ENCODE data around the gene GABBR2. TPM values are rescaled to one million over a fixed set of nuclear protein-coding genes. Genes with fewer than 3 reads are reported as not detected.

The GABBR2 gene
- total RNA-seq, 2 experiments from 2014 or later: not detected

DNA sequence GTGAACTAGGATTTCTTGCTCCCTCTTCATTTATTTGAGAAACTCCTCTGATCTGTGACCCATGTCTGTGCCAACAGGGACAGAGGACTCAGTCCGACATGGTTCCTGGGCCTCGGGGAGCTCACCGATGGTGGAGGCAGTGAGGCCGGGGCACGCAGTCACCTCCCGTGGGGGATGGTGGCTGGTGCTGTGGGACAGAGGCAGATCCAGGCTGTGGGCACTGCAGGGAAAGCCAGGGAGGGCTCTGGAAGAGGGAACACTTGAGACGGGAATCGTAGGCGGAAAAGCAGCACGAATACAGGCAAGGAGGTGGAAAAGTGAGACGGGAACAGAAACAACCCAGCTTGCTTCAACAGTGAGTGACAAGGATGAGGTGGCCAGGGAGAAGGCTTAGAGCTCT lies 127.8 kb downstream of the GABBR2 start:
- H3K4me3 Mint-ChIP-seq: no peak overlapping the region
- ChIA-PET CTCF (no interaction called here), POLR2A (no interaction called here)
- DNase-seq (no peak), ATAC-seq (ENCODE audit: poor library complexity) (no peak)
- Histone ChIP-seq H3K4me1 (ENCODE audit: insufficient read depth, low read length) (peaks cover 2% of the 10 kb centered on the region), H3K36me3 (ENCODE audit: insufficient read depth, low read length) (no peaks in the 10 kb centered on the region), H3K27ac (ENCODE audit: low read depth in 1 of 2, low read length in 2 of 2) (no peak overlapping the region), H3K27me3 (ENCODE audit: control insufficient read depth in 1 of 2, insufficient read depth in 2 of 2, low read length in 2 of 2) (peaks cover 2 to 15% of the 10 kb centered on the region in 2 experiments), H3K9me3 (ENCODE audit: control insufficient read depth in 1 of 2, insufficient read depth in 1 of 2, low read length in 2 of 2) (peaks cover 0 to 7% of the 10 kb centered on the region in 2 experiments), H3K4me3 (ENCODE audit: low read length) (no peak overlapping the region)
- H3K4me1 Mint-ChIP-seq (ENCODE audit: low read depth): peaks cover 5% of the 10 kb centered on the region
- H3K9me3 Mint-ChIP-seq: peaks cover 2% of the 10 kb centered on the region
- TF ChIP-seq, protein P1, sequence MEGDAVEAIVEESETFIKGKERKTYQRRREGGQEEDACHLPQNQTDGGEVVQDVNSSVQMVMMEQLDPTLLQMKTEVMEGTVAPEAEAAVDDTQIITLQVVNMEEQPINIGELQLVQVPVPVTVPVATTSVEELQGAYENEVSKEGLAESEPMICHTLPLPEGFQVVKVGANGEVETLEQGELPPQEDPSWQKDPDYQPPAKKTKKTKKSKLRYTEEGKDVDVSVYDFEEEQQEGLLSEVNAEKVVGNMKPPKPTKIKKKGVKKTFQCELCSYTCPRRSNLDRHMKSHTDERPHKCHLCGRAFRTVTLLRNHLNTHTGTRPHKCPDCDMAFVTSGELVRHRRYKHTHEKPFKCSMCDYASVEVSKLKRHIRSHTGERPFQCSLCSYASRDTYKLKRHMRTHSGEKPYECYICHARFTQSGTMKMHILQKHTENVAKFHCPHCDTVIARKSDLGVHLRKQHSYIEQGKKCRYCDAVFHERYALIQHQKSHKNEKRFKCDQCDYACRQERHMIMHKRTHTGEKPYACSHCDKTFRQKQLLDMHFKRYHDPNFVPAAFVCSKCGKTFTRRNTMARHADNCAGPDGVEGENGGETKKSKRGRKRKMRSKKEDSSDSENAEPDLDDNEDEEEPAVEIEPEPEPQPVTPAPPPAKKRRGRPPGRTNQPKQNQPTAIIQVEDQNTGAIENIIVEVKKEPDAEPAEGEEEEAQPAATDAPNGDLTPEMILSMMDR (IDR thresholded peaks at IDR 0.05): no peak
- no peak overlapping the region for H3K27ac Mint-ChIP-seq
- no peaks in the 10 kb centered on the region for H3K36me3 Mint-ChIP-seq (ENCODE audit: low read depth)
- peaks cover 44% of the 10 kb centered on the region for H3K27me3 Mint-ChIP-seq
- intact Hi-C loops (cut with DNase I, micrococcal nuclease): no loop called here

DNA sequence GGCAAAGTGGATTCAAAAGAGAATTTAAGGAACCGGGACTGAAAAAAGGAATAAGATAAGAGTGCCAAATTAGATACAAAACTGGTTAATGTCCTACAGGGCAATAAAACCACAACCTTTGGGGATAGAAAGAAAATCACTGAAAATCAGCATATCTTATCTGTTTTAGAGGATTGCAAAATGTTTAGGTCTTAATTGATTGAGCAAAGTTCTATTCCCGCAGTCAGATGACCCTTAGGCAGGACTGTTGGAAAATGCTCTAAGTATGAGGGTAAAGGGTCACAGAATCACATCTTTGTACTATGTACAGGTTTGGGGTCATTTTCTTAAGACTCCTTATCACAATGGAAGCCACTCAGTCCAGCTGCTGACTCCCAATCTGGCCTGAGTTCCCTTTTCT lies 129.0 kb downstream of the GABBR2 start:
- TF ChIP-seq, protein P1 (IDR thresholded peaks at IDR 0.05): no peak
- DNase-seq (no peak), ATAC-seq (ENCODE audit: poor library complexity) (no peak)
- Histone ChIP-seq H3K4me3 (ENCODE audit: low read length) (no peak overlapping the region), H3K36me3 (ENCODE audit: insufficient read depth, low read length) (no peaks in the 10 kb centered on the region), H3K4me1 (ENCODE audit: insufficient read depth, low read length) (peaks cover 9% of the 10 kb centered on the region), H3K9me3 (ENCODE audit: control insufficient read depth in 1 of 2, insufficient read depth in 1 of 2, low read length in 2 of 2) (peaks cover 0 to 7% of the 10 kb centered on the region in 2 experiments), H3K27ac (ENCODE audit: low read depth in 1 of 2, low read length in 2 of 2) (no peak overlapping the region), H3K27me3 (ENCODE audit: control insufficient read depth in 1 of 2, insufficient read depth in 2 of 2, low read length in 2 of 2) (peaks cover 2 to 15% of the 10 kb centered on the region in 2 experiments)
- Mint-ChIP-seq H3K27me3 (peaks cover 44% of the 10 kb centered on the region), H3K27ac (no peak overlapping the region), H3K36me3 (ENCODE audit: low read depth) (no peaks in the 10 kb centered on the region), H3K9me3 (no peaks in the 10 kb centered on the region), H3K4me3 (no peak overlapping the region), H3K4me1 (ENCODE audit: low read depth) (peaks cover 12% of the 10 kb centered on the region)
- intact Hi-C loops (cut with DNase I, micrococcal nuclease): no loop called here
- POLR2A ChIA-PET: no interaction called here
- CTCF ChIA-PET: no interaction called here

DNA sequence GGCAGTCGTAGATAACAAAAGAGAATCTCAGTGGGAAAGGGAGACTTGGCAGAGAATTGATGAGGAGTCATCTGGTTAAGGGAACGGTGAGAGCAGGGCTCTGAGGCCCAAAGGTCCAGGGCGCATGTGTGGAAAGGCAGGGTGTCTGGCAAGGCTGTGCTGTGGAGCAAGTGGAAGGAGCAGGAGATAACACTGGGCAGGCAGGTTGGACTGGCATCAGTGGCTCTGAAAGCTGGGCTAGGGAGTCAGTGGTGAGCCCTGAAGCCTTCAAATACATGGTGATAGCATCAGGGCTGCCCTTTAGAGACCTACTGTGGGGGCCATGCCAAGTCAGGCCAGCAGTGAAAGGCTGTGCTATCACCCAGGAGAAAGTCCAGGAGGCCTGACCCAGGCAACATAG lies 131.3 kb downstream of the GABBR2 start:
- Mint-ChIP-seq H3K9me3 (no peaks in the 10 kb centered on the region), H3K27ac (no peak overlapping the region), H3K36me3 (ENCODE audit: low read depth) (no peaks in the 10 kb centered on the region), H3K4me1 (ENCODE audit: low read depth) (peaks cover 12% of the 10 kb centered on the region), H3K4me3 (no peak overlapping the region), H3K27me3 (peaks cover 33% of the 10 kb centered on the region)
- H3K4me1 ChIP-seq (ENCODE audit: insufficient read depth, low read length): peaks cover 9% of the 10 kb centered on the region
- TF ChIP-seq, protein P1 (IDR thresholded peaks at IDR 0.05): no peak
- intact Hi-C loops (cut with DNase I, micrococcal nuclease): no loop called here
- peaks cover 0 to 7% of the 10 kb centered on the region in 2 experiments for H3K9me3 ChIP-seq (ENCODE audit: control insufficient read depth in 1 of 2, insufficient read depth in 1 of 2, low read length in 2 of 2)
- POLR2A ChIA-PET: no interaction called here
- H3K27me3 ChIP-seq (ENCODE audit: control insufficient read depth in 1 of 2, insufficient read depth in 2 of 2, low read length in 2 of 2): peaks cover 2 to 15% of the 10 kb centered on the region in 2 experiments
- no peaks in the 10 kb centered on the region for H3K36me3 ChIP-seq (ENCODE audit: insufficient read depth, low read length)
- CTCF ChIA-PET: no interaction called here
- ATAC-seq (ENCODE audit: poor library complexity): no peak
- no peak overlapping the region for H3K4me3 ChIP-seq (ENCODE audit: low read length)
- DNase-seq: no peak
- no peak overlapping the region for H3K27ac ChIP-seq (ENCODE audit: low read depth in 1 of 2, low read length in 2 of 2)

Measured in CD4-positive, alpha-beta T cell (primary cell).